ENCODE measurements around the gene ADRA2B.

Gene ADRA2B

DNA sequence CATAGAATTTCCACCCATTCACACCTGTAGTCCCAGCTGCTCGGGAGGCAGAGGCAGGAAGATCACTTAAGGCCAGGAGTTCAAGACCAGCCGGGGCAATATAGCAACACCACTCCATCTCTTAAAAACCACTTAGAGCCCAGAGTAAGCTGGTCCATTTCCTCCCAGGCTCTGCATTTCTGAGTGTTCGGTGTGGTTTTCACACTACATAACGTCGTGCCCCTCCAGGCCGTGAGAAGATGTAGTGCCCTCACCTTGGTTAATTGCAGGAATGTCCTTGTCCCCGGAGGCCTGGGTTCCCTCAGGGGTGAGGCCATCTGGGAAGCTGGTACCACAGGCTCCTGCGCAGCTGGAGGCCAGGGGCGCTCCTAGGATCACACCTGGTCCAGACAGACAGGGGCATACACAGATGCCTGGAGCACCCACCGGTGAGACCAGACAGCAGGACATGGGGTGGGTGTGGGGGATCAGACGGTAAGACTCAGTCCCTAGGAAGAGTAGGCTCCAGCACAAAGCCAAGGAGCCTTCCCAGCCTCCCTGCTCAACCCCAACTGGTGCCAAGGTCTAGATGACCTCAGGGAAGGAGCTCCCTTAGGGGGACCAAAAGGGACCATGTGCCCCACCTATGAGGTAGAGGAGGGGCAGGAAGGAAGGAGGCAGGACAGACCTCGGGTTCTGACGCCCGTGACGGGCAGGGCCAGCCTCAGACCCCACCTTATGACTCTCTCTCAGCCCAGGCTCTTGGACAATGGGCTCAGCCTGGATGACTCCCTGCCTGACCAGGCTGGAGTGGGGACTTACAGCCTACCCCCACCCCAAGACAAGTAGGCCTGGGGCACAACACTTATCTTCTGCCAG lies 21.2 kb upstream of the ADRA2B start:
- no peak for DNase-seq (ENCODE audit: low read depth)

DNA sequence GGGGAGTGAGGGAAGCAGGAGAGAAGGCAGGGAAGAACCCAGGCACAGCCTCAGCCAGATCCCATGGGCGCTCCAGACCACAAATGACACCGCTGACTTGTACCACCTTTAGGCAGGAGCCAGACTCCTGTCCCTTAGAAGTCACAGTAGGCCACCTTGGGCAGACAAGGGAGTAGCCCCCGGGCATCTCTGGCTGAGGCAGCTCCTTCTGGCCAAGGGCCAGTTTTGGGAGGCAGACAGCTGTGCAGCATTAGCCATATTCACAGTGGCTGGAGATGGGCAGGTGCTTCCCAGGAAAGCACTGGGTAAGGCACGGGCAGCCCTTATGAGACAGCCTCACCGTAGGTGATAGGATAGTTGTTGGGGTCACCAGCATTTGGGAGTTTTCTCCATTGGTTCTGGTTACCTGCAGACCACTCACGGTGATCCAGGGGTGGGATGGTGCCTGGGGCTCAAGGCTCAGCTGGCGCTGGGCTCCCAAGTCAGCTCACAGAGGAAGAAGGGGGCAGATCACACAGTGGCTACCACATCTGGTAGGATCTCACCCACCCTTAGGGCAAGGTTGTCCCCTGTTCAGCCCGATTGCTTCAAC lies 19.9 kb upstream of the ADRA2B start:
- DNase-seq (ENCODE audit: low read depth), result no peak

- DNase-seq (ENCODE audit: low read depth), result no peak
These were observed 19.2 kb upstream of the ADRA2B start for GRCh38 chr2:96135621-96136020.

DNA sequence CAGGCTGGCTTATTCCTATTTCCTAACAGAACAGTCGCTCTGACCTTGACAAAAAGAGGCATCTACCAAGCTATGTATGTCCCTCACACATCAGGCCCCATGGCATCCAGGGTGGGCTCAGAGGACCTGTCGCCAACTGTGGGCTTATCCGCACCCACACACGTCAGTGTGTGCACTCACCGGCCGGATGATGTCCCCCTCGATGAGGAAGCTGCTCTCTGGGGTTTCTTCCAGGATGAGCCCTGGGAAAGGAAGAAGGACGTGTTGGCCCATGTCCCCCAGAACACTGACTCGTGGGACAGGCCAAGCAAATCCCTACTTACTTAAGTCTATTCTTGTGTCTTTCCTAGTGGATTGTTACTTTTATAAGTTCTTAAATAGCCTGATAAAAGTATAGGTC lies 18.8 kb upstream of the ADRA2B start:
- no peak for DNase-seq (ENCODE audit: low read depth)

DNA sequence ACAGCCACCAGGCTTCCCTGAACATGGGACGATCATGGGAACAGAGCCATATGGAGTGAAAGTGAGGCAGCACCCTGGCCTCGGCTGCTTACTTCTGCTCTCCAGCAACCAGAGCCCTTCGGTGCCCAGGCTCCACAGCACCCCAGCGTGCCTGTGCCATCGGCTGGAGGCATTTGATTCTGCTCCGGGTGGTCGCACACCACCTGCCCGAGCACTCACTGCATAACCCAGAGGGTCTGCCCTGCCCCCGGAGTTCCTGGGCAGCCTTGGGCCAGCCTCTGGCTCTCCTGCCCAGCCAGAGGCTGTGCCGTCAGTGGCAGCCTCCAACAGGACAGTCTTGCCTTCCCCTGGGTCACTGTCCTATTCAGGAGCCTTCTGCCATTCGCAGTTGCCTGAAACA lies 18.1 kb upstream of the ADRA2B start:
- no peak for DNase-seq (ENCODE audit: low read depth)

GRCh38 chr2:96131813-96132745 lies 15.7 kb upstream of the ADRA2B start:
- DNase-seq (ENCODE audit: low read depth), result no peak

DNA sequence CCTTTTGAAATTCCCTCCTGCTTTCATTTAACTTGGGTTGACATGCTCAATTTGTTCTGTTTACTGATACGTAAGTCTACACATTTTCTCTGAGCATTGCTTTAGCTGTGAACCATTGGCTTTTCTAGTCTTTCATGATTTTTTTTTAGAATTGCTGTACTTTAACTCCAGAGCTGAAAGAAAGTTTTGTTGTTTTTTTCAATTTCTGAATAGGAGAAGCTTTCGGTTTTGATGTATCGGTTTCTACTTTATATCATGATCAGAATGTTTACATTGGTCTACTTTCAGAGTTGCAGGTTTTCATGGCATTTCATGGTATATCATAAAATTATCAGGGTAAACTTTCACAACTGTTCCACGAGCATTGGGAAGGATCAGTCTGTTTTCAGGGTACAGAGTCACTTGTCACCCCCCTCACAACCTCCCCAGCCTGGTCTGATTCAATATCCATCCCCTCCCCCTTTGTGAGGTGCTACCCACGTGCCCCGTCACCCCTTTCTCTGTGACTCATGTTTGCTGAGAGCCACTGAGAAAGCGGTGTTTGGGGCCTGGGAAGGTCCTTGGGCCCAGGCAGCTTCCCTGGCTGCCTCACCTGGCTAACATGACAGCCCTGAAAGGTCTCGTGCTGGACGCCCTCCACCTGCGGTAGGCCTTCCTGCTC lies 14.9 kb upstream of the ADRA2B start:
- no peak for DNase-seq (ENCODE audit: low read depth)

- DNase-seq (ENCODE audit: low read depth), result no peak
These were observed 14.1 kb upstream of the ADRA2B start for GRCh38 chr2:96130483-96130882.

GRCh38 chr2:96129528-96130120 lies 13.3 kb upstream of the ADRA2B start:
- DNase-seq (ENCODE audit: low read depth), result no peak

DNA sequence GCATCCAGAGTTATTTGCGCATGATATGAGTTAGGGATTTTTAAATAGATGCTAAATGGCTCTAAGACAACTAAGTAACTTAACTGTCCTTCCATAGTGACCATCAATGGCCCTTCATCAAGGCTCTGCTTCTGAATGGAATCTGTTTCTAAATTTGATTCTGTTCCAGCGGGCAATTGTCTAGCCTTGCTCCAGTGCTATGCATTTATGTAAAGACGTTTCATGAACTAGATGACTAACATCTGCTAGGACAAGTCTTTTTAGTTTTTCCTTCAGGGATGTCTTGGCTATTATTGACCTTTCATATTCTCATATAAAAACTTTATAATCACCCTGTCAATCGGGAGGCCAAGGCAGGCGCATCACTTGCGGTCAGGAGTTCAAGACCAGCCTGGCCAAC lies 12.1 kb upstream of the ADRA2B start:
- DNase-seq (ENCODE audit: low read depth), result no peak

DNA sequence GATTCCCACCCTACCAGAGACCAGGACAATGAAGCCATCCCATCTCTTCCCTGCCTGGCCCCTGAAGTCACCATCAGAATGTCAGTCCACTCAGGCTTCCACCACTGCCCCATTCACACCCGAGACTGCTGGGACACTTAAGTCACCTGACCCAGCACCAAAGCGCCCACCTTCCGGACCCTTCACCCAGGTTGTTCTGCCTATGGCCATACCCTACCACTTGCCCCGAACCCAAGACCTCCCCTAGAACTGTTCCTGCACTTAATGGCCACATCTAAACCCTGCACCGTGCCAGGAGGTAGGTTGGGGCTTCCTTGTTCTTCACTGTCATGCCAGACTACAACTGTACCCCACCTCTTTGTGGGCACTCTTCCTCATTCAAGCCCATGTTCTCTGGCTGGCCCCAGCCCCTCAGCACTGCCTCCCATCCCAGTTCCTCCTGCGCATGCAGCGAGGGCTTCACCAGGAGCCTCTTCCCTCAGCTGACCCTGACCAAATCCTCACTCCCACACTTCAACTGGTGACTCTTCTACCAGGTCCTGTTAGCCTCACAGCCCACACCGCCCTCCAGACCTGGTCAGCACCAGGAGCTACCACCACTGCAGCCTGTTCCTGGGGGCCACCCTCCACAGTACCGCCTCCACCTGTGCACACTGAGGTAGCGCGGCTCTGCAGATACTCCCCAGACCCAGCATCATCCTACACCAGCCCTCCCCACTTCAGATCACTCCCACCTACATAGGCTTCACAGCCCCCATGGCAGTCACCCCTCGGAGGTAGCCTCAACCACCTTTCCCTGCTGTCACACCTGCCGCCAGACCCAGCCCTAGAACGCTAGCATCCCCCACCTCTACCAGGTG lies 8.3 kb upstream of the ADRA2B start:
- DNase-seq (ENCODE audit: low read depth), result no peak

- DNase-seq (ENCODE audit: low read depth), result no peak
These were observed 7.6 kb upstream of the ADRA2B start for GRCh38 chr2:96123936-96124335.

- no peak for DNase-seq (ENCODE audit: low read depth)
These were observed 6.9 kb upstream of the ADRA2B start for GRCh38 chr2:96123290-96123689.

- no peak for DNase-seq (ENCODE audit: low read depth)
These were observed 6.0 kb upstream of the ADRA2B start for GRCh38 chr2:96122391-96122790.

- DNase-seq (ENCODE audit: low read depth), result no peak
These were observed 5.0 kb upstream of the ADRA2B start for GRCh38 chr2:96121414-96121813.

DNA sequence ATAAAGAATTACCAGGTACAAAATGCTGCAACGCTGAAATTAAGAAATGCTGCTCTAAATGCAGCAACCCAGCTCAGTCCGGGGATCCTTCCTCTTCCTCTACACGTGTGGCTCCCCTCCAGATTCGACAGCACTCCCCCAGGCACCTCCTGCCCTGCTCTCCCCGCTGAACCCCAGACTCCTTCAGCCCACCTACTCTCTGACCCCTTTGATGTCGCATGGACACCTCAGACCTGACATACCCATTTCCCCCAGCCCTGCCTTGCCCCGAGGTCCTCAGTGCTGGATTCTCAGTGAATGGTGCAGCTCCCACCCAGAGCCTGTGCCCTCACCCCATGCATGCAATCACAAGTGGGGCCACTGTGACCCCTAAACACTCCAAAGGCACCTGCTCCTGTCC lies 4.6 kb upstream of the ADRA2B start:
- DNase-seq (ENCODE audit: low read depth), result no peak

DNA sequence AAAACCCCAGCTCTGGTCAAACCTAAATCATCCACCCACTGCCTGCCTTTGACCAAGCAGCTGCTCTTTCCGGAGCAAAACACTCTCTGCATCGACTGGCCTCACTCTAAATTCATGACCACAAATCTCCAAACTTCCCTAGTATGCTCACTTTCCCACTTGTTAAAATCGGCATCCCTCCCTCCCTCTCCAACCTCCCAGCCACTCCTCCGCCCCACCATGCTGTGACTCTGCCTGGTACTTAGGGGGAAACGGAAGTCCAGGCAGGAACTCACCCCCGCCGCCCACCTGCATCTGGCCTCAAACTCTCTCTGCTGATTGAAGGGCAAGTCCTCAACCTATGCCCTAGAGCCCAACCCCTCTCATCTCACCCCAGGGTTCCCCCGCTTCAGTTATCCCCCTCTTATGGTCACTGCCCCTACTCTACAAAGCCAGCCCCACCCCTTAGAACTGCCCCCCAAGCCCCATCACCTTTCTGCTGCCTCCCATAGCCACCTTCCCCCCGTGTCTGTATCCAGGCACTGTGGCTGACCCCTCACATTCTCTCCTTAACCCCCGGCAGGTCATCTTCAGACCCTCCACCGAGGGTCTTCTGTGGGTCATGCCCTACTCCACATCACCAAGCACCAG lies 3.8 kb upstream of the ADRA2B start:
- DNase-seq (ENCODE audit: low read depth), result no peak

- DNase-seq (ENCODE audit: low read depth), result no peak
These were observed 3.0 kb upstream of the ADRA2B start for GRCh38 chr2:96119389-96119751.

DNA sequence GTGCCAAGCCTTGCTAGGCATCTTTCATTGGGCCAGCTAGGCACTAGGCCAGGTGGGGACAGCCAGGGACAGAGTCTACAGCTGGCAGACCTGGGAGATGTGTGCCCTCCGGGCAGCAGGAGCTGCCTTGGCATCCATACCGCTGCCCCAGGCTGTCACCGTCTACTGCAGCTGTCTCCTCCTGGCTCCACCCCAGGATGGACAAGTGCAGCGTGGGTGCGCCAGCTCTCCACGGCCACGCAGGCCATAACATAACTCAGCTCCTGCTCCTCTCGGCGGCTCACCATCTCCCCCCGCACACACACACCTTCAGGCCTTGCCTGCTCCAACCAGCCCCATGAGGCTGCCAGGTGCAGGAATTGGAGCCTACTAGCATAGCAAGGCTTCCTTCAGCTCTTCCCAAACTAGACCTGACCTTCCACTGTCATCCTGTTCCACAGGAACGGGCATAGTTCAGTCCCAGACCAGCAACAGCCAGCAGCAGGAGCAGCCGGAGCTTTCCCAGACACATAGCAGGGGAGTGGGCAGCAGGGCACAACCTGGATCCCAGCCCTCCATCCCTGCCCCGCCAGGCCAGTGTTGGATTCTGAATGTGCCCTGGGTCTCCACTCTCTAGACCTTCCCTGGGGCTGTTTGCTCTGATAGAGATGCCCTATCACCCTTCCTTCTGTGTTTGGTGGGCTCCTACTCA lies 2.5 kb upstream of the ADRA2B start:
- DNase-seq (ENCODE audit: low read depth), result no peak
